ENCODE results near the gene PEX14. TPM values are rescaled to one million over a fixed set of nuclear protein-coding genes. Genes with fewer than 3 reads are reported as not detected.

PEX14 gene
- total and polyA plus RNA-seq, 2 donors (not counting 3 experiments of a cell fraction or from before 2014, with no cell fraction given) = 19.5 to 26.5 TPM

- DNase-seq (ENCODE audit: low read depth, low spot score) (no peak), FAIRE-seq (no peak)
- no peak overlapping the region for H3K27ac ChIP-seq (ENCODE audit: insufficient read depth, low read depth, low read length)
- H3K36me3 ChIP-seq (ENCODE audit: control insufficient read depth in 2 of 2, extremely low read depth in 1 of 2, insufficient read depth in 2 of 2, low read length in 2 of 2) = no peaks in the 10 kb centered on the region
- TF ChIP-seq POLR2A (IDR thresholded peaks at IDR 0.05; ENCODE audit: low read depth, low read length) = no peak
- no peak for TF ChIP-seq CTCF (IDR thresholded peaks at IDR 0.05; ENCODE audit: extremely low read depth in 1 of 2, insufficient read depth in 1 of 2, low read depth in 1 of 2, low read length in 2 of 2)
- no peak for TF ChIP-seq FOS (IDR thresholded peaks at IDR 0.05; ENCODE audit: borderline replicate concordance, insufficient read depth, low read length)
- TF ChIP-seq MAX (IDR thresholded peaks at IDR 0.05; ENCODE audit: insufficient read depth, insufficient read length) = no peak
- TF ChIP-seq MYC (IDR thresholded peaks at IDR 0.05; ENCODE audit: low read depth, low read length) = no peak
- TF ChIP-seq JUN (IDR thresholded peaks at IDR 0.05; ENCODE audit: borderline replicate concordance, insufficient read depth, insufficient read length, low read depth) = no peak
- TF ChIP-seq GATA2 (IDR thresholded peaks at IDR 0.05; ENCODE audit: insufficient read depth, insufficient read length, low read depth, low read length) = no peak
- TF ChIP-seq POLR2AphosphoS5 (IDR thresholded peaks at IDR 0.05; ENCODE audit: insufficient read depth, low read depth, low read length) = no peak
- TF ChIP-seq EZH2 (IDR thresholded peaks at IDR 0.05; ENCODE audit: borderline replicate concordance, low read depth, low read length, severe bottlenecking) = no peak
- no peaks in the 10 kb centered on the region for H3K79me2 ChIP-seq (ENCODE audit: control insufficient read depth, insufficient read depth, low read length)
- ChIA-PET POLR2A (no interaction called here), CTCF (no interaction called here)
- no peak overlapping the region for H3K4me3 ChIP-seq (replicated peaks in 1 of 3; ENCODE audit: insufficient read depth in 1 of 3, low read depth in 1 of 3, low read length in 3 of 3)
- H3K9ac ChIP-seq (replicated peaks; ENCODE audit: extremely low read depth, insufficient read depth, low read length) = no peak overlapping the region
- no peaks in the 10 kb centered on the region for H3K9me3 ChIP-seq (replicated peaks; ENCODE audit: control insufficient read depth, insufficient read depth, low read length)
- H2AFZ ChIP-seq (ENCODE audit: low read depth, low read length) = no peak overlapping the region
- no TSS peak for BruUV-seq (replicated peaks)
- no peaks in the 10 kb centered on the region for H4K20me1 ChIP-seq (replicated peaks; ENCODE audit: control insufficient read depth, extremely low read depth, insufficient read depth, low read length)
- intact Hi-C loops (cut with micrococcal nuclease) = no loop called here
- dilution Hi-C loops (cut with MboI; ENCODE audit: extremely low pct_ligation_motif_present, low sequenced_read_pairs) = no loop called here
- H3K27me3 ChIP-seq (ENCODE audit: control insufficient read depth in 2 of 2, insufficient read depth in 2 of 2, low read length in 2 of 2) = peaks cover 0 to 2% of the 10 kb centered on the region in 2 experiments
- no peak overlapping the region for H3K4me2 ChIP-seq (ENCODE audit: insufficient read depth, low read length)
- H3K9me1 ChIP-seq (replicated peaks; ENCODE audit: control insufficient read depth, extremely low read depth, insufficient read depth, low read length) = no peaks in the 10 kb centered on the region
- no peaks in the 10 kb centered on the region for H3K4me1 ChIP-seq (ENCODE audit: control insufficient read depth, extremely low read depth, insufficient read depth, low read length)
Observed at GRCh38 chr1:10676963-10677362, 202.2 kb downstream of the PEX14 start.

All from endothelial cell of umbilical vein (primary cell).